Liver (tissue), 9 donors: ENCODE results near the gene CRISPLD2. TPM values are rescaled to one million over a fixed set of nuclear protein-coding genes. Genes with fewer than 3 reads are reported as not detected.

Experiments
- DNase-seq: peaks from one replicate; pipeline ENCODE4 v3.0.0-alpha.2; 2017; ENCODE audit warnings: low spot score
- H3K27ac ChIP-seq, 2 donors: one replicate each; pipeline ENCODE4 v1.7.0; 2013; ENCODE audit warnings: inconsistent platforms in 2 of 2, low read length in 2 of 2, control low read depth in 1 of 2, low read depth in 1 of 2, mild to moderate bottlenecking in 1 of 2
- H3K27me3 ChIP-seq, 4 donors: one replicate each; pipeline versions ENCODE4 v1.6.1 to v1.7.0; 2013; ENCODE audit warnings: low read length in 3 of 4, inconsistent platforms in 1 of 4, mild to moderate bottlenecking in 1 of 4, moderate library complexity in 1 of 4; ENCODE audit not compliant: control insufficient read depth in 4 of 4, insufficient read depth in 4 of 4
- H3K36me3 ChIP-seq, 4 donors: one replicate each; pipeline versions ENCODE4 v1.6.1 to v1.7.0; 2013; ENCODE audit warnings: low read length in 3 of 4, mild to moderate bottlenecking in 3 of 4, low read depth in 1 of 4, moderate library complexity in 1 of 4; ENCODE audit not compliant: control insufficient read depth in 4 of 4, insufficient read depth in 3 of 4
- H3K4me1 ChIP-seq, 4 donors: one replicate each; pipeline versions ENCODE4 v1.6.1 to v1.7.0; 2013; ENCODE audit warnings: low read length in 3 of 4, mild to moderate bottlenecking in 3 of 4, moderate library complexity in 1 of 4; ENCODE audit not compliant: control insufficient read depth in 4 of 4, insufficient read depth in 4 of 4
- H3K4me3 ChIP-seq, 3 donors: one replicate each; pipeline versions ENCODE4 v1.6.1 to v1.7.0; 2013; ENCODE audit warnings: low read length in 3 of 3, control low read depth in 1 of 3, low read depth in 1 of 3, mild to moderate bottlenecking in 1 of 3
- H3K9ac ChIP-seq, 2 donors: one replicate each; pipeline ENCODE4 v1.7.0; 2013; ENCODE audit warnings: low read length in 2 of 2, mild to moderate bottlenecking in 2 of 2, moderate library complexity in 2 of 2, control low read depth in 1 of 2, low read depth in 1 of 2
- H3K9me3 ChIP-seq, 4 donors: one replicate each; pipeline versions ENCODE4 v1.6.1 to v1.7.0; 2013; ENCODE audit warnings: low read length in 3 of 4; ENCODE audit not compliant: control insufficient read depth in 4 of 4
- GABPA ChIP-seq, 2 donors: IDR thresholded peaks in 1 of 2; conservative IDR thresholded peaks in 1 of 2; 2 replicates each; pipeline ENCODE4 v1.6.1; 2016; ENCODE audit warnings: antibody characterized with exemption in 2 of 2, mild to moderate bottlenecking in 1 of 2, moderate library complexity in 1 of 2
- JUND ChIP-seq, 2 donors: IDR thresholded peaks; 2 replicates each; pipeline ENCODE4 v1.6.1; 2016; ENCODE audit warnings: antibody characterized with exemption in 2 of 2
- NR2F2 ChIP-seq: IDR thresholded peaks from 2 replicates; pipeline ENCODE4 v1.6.1; 2016; ENCODE audit warnings: antibody characterized with exemption
- RAD21 ChIP-seq, 2 donors: IDR thresholded peaks; 2 replicates each; pipeline ENCODE4 v1.6.1; 2016; ENCODE audit warnings: antibody characterized with exemption in 2 of 2, mild to moderate bottlenecking in 2 of 2
- RXRA ChIP-seq, 2 donors: IDR thresholded peaks; 2 replicates each; pipeline ENCODE4 v1.6.1; 2017 to 2018; ENCODE audit warnings: antibody characterized with exemption in 2 of 2, mild to moderate bottlenecking in 1 of 2
- SP1 ChIP-seq: IDR thresholded peaks from 2 replicates; pipeline ENCODE4 v1.6.1; 2018; ENCODE audit warnings: antibody characterized with exemption, mild to moderate bottlenecking
- YY1 ChIP-seq: IDR thresholded peaks from 2 replicates; pipeline ENCODE4 v1.6.1; 2016; ENCODE audit warnings: antibody characterized with exemption, mild to moderate bottlenecking
- WGBS: extraction: QIAGEN DNeasy Blood & Tissue Kit; methylation state at CpG from one replicate; pipeline ENCODE4 v1.1.7; 2013; 5-methylcytosine and 5-hydroxymethylcytosine counted together
- polyA plus RNA-seq, 2 donors: library from polyadenylated mRNA; stranded (reverse) in 1 of 2; unstranded in 1 of 2; fragments of 200-250 nt in 1 of 2; fragments of >200 nt in 1 of 2; fragmentation: Nextera tagmentation in 1 of 2; extraction: Ambion mirVana in 1 of 2; gene quantifications; one replicate each; pipeline versions ENCODE4 v1.2.1 to v1.2.3, GENCODE V29; 2013 to 2015
- total RNA-seq, 2 donors: library from RNA; depleted of rRNA; stranded (reverse); fragments of >200 nt; gene quantifications; one replicate each; pipeline ENCODE4 v1.2.3, GENCODE V29; 2014
- TF ChIP-seq, protein P1 (sequence below): IDR thresholded peaks from 2 replicates; pipeline ENCODE4 v1.6.1; 2016; ENCODE audit warnings: antibody characterized with exemption
- TF ChIP-seq, protein P2 (sequence below): IDR thresholded peaks from 2 replicates; pipeline ENCODE4 v1.6.1; 2016; ENCODE audit warnings: antibody characterized with exemption, mild to moderate bottlenecking
- TF ChIP-seq, protein P3 (sequence below): IDR thresholded peaks from 2 replicates; pipeline ENCODE4 v1.6.1; 2016; ENCODE audit warnings: antibody characterized with exemption
- TF ChIP-seq, protein P4 (sequence below): IDR thresholded peaks from 2 replicates; pipeline ENCODE4 v1.6.1; 2016; ENCODE audit warnings: antibody characterized with exemption
- donor health status: healthy.
- donor health status: healthy.
- donor health status: healthy.
- donor health status: healthy.
- donor health status: healthy.

The CRISPLD2 gene
- total and polyA plus RNA-seq, 4 donors, result 2.6 to 14.8 (median 4.1) TPM

DNA sequence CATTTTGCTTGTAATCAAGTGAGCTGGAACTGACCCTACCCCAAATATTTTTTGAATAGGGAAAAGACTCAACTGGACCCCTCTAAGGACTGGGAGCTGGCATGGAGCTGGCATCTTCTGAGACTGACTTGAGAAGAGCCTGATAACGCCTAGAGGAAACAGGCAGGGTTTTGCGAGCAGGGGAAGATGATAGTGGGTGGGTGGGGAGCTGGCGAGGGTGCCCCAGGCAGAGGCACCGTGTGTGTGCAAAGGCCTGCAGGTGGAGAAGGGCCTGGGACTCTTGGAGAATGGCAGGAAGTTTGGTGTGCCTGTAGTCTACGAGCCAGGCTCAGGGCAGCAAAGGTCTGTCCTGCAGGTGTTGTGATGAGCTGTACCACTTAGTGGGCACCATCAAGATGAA is 4.1 kb downstream of the CRISPLD2 start:
- no peak overlapping the region for H3K9ac ChIP-seq
- no peak overlapping the region for H3K4me3 ChIP-seq
- H3K9me3 ChIP-seq, result no peaks in the 10 kb centered on the region
- H3K4me1 ChIP-seq, result peaks cover 0 to 6% (median 4%) of the 10 kb centered on the region in 4 donors
- peaks cover 0 to 6% (median 2%) of the 10 kb centered on the region in 4 donors for H3K27me3 ChIP-seq
- DNase-seq, result no peak
- TF ChIP-seq RAD21 (IDR thresholded peaks at IDR 0.05) (no peak), RXRA (IDR thresholded peaks at IDR 0.05) (no peak)
- no peaks in the 10 kb centered on the region for H3K36me3 ChIP-seq
- WGBS, result 63% methylated on average over 5 of the region's 5 CpGs
- peak overlapping the region in 1 of 2 donors; percentile 25 for H3K27ac ChIP-seq

DNA sequence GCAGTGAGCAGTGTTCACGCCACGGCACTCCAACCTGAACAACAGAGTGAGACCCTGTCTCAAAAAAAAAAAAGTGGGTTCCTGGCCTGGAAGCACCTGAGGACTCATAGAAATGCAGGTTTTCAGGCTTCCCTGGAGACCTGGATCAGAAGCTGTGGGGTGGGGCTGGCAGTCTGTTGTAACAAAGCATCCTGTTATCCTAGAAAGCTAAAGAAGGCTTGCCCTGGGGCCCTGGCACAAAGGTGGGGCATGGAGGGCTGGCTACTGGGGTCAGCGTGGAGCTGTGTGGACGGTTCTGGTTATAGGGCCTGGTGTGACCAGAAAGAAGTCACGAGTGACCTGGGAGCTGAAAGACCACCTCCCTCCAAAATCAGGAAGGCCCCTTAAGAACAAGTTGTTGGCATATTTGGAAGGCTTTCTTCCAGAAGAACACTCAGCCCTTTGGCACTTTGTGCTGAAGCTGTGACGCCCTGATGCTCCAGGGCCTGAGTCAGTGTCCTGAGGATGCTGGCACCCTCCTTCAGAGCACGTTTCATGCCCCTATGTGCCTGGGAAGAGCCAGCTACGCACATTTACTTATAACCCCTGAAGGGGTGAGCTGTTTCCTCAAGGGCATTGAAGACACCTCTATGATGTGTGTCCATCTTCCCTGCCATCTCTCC is 6.2 kb downstream of the CRISPLD2 start:
- WGBS, result 92% methylated on average over 8 of the region's 8 CpGs
- Histone ChIP-seq H3K27ac (peak overlapping the region; percentile 52 to 60), H3K4me1 (no peaks in the 10 kb centered on the region), H3K36me3 (no peaks in the 10 kb centered on the region), H3K9ac (no peak overlapping the region), H3K9me3 (no peaks in the 10 kb centered on the region), H3K27me3 (peaks cover 0 to 3% (median 0%) of the 10 kb centered on the region in 4 donors), H3K4me3 (no peak overlapping the region)
- no peak for DNase-seq
- no peak for TF ChIP-seq JUND (IDR thresholded peaks at IDR 0.05)
- no peak for TF ChIP-seq YY1
- no peak for TF ChIP-seq SP1
- TF ChIP-seq, protein P1, sequence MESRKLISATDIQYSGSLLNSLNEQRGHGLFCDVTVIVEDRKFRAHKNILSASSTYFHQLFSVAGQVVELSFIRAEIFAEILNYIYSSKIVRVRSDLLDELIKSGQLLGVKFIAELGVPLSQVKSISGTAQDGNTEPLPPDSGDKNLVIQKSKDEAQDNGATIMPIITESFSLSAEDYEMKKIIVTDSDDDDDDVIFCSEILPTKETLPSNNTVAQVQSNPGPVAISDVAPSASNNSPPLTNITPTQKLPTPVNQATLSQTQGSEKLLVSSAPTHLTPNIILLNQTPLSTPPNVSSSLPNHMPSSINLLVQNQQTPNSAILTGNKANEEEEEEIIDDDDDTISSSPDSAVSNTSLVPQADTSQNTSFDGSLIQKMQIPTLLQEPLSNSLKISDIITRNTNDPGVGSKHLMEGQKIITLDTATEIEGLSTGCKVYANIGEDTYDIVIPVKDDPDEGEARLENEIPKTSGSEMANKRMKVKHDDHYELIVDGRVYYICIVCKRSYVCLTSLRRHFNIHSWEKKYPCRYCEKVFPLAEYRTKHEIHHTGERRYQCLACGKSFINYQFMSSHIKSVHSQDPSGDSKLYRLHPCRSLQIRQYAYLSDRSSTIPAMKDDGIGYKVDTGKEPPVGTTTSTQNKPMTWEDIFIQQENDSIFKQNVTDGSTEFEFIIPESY, result no peak
- no peak for TF ChIP-seq GABPA (IDR thresholded peaks at IDR 0.05 in 1 of 2, conservative IDR thresholded peaks at IDR 0.05 in 1 of 2)

DNA sequence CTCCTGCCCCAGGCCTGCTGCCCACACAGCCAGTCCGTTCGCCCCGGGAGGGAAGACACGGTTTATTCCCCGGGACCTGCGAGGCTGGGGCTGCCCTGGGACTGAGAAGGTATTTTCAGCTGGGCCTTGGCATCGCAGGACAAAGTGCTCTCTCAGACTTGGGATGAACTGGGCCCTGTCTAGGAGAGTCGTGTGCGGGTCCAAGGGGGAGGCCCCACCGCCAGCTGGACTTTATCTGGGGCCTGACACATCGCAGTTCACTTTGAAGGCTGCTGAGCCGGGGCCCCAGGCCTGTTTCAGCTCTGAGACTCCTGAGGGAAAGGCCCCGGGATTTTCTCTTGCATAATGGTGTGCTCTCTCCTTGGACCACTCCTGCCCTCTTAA is 6.8 kb downstream of the CRISPLD2 start:
- H3K36me3 ChIP-seq, result no peaks in the 10 kb centered on the region
- H3K9ac ChIP-seq, result no peak overlapping the region
- H3K4me3 ChIP-seq, result no peak overlapping the region
- TF ChIP-seq SP1 (no peak), NR2F2 (peak; percentile 9), GABPA (IDR thresholded peaks at IDR 0.05 in 1 of 2, conservative IDR thresholded peaks at IDR 0.05 in 1 of 2) (no peak)
- TF ChIP-seq, protein P2, sequence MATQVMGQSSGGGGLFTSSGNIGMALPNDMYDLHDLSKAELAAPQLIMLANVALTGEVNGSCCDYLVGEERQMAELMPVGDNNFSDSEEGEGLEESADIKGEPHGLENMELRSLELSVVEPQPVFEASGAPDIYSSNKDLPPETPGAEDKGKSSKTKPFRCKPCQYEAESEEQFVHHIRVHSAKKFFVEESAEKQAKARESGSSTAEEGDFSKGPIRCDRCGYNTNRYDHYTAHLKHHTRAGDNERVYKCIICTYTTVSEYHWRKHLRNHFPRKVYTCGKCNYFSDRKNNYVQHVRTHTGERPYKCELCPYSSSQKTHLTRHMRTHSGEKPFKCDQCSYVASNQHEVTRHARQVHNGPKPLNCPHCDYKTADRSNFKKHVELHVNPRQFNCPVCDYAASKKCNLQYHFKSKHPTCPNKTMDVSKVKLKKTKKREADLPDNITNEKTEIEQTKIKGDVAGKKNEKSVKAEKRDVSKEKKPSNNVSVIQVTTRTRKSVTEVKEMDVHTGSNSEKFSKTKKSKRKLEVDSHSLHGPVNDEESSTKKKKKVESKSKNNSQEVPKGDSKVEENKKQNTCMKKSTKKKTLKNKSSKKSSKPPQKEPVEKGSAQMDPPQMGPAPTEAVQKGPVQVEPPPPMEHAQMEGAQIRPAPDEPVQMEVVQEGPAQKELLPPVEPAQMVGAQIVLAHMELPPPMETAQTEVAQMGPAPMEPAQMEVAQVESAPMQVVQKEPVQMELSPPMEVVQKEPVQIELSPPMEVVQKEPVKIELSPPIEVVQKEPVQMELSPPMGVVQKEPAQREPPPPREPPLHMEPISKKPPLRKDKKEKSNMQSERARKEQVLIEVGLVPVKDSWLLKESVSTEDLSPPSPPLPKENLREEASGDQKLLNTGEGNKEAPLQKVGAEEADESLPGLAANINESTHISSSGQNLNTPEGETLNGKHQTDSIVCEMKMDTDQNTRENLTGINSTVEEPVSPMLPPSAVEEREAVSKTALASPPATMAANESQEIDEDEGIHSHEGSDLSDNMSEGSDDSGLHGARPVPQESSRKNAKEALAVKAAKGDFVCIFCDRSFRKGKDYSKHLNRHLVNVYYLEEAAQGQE, result no peak
- TF ChIP-seq, protein P3, sequence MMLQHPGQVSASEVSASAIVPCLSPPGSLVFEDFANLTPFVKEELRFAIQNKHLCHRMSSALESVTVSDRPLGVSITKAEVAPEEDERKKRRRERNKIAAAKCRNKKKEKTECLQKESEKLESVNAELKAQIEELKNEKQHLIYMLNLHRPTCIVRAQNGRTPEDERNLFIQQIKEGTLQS, result no peak
- TF ChIP-seq, protein P4, sequence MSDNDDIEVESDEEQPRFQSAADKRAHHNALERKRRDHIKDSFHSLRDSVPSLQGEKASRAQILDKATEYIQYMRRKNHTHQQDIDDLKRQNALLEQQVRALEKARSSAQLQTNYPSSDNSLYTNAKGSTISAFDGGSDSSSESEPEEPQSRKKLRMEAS, result no peak
- DNase-seq, result no peak
- peaks cover 0 to 3% (median 0%) of the 10 kb centered on the region in 4 donors for H3K27me3 ChIP-seq
- 80% methylated on average over 13 of the region's 13 CpGs for WGBS
- no peaks in the 10 kb centered on the region for H3K9me3 ChIP-seq
- no peaks in the 10 kb centered on the region for H3K4me1 ChIP-seq
- peak overlapping the region; percentile 52 to 60 for H3K27ac ChIP-seq
